ENCODE results near the gene TMPRSS3. TPM values are rescaled to one million over a fixed set of nuclear protein-coding genes. Genes with fewer than 3 reads are reported as not detected.

The TMPRSS3 gene
- polyA plus RNA-seq, 1 experiment: not detected

DNA sequence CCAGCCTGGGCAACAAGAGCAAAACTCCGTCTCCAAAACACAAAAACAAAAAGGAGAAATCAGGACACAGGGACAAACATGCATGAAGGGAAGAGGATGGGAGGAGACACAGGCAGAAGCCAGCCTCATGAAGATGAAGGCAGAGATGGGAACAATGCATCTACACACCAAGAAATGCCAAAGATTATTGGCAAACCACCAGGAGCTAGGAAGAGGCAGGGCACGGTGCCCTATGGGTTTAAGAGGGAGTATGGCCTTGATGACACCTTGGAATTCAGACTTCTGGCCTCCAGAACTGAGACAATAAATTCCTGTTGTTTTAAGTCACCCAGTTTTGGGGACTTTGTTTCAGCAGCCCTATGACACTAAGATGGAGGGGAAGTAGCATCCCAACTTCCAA, 5.2 kb downstream of the TMPRSS3 start:
- no peak overlapping the region for H3K4me3 ChIP-seq (ENCODE audit: low read depth, low read length)
- no peak overlapping the region for H3K27ac ChIP-seq (ENCODE audit: low read depth, low read length)
- TF ChIP-seq, protein P1, sequence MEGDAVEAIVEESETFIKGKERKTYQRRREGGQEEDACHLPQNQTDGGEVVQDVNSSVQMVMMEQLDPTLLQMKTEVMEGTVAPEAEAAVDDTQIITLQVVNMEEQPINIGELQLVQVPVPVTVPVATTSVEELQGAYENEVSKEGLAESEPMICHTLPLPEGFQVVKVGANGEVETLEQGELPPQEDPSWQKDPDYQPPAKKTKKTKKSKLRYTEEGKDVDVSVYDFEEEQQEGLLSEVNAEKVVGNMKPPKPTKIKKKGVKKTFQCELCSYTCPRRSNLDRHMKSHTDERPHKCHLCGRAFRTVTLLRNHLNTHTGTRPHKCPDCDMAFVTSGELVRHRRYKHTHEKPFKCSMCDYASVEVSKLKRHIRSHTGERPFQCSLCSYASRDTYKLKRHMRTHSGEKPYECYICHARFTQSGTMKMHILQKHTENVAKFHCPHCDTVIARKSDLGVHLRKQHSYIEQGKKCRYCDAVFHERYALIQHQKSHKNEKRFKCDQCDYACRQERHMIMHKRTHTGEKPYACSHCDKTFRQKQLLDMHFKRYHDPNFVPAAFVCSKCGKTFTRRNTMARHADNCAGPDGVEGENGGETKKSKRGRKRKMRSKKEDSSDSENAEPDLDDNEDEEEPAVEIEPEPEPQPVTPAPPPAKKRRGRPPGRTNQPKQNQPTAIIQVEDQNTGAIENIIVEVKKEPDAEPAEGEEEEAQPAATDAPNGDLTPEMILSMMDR (IDR thresholded peaks at IDR 0.05; ENCODE audit: low read depth, low read length): no peak
- no peak for DNase-seq (ENCODE audit: low read depth, low spot score)
- H3K27me3 ChIP-seq (ENCODE audit: control insufficient read depth, insufficient read depth, low read length): peaks cover 8% of the 10 kb centered on the region
- CTCF ChIA-PET: no interaction called here
- POLR2A ChIA-PET: no interaction called here
- H3K9me3 ChIP-seq (ENCODE audit: control insufficient read depth, insufficient read depth, low read length): no peaks in the 10 kb centered on the region; the same call in 1 of the 2 replicates

DNA sequence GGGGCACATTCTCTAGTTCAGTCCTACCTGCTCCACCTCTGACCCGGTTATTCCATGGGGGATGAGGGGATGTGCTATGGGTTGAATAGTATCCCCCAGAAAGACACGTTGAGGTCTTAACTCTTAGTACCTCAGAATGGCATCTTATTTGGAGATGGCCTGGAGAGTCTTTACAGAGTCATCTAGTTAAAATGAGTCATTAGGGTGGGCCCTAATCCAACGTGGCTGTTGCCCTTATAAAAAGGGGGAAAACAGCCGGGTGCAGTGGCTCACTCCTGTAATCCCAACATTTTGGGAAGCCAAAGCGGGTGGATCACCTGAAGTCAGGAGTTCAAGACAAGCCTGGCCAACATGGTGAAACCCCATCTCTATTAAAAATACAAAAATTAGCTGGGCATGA, 5.7 kb downstream of the TMPRSS3 start:
- POLR2A ChIA-PET: no interaction called here
- TF ChIP-seq, protein P1 (IDR thresholded peaks at IDR 0.05; ENCODE audit: low read depth, low read length): no peak
- no peak for DNase-seq (ENCODE audit: low read depth, low spot score)
- H3K4me3 ChIP-seq (ENCODE audit: low read depth, low read length): no peak overlapping the region
- H3K9me3 ChIP-seq (ENCODE audit: control insufficient read depth, insufficient read depth, low read length): no peaks in the 10 kb centered on the region; the same call in 1 of the 2 replicates
- H3K27me3 ChIP-seq (ENCODE audit: control insufficient read depth, insufficient read depth, low read length): peaks cover 8% of the 10 kb centered on the region
- CTCF ChIA-PET: no interaction called here
- H3K27ac ChIP-seq (ENCODE audit: low read depth, low read length): no peak overlapping the region

DNA sequence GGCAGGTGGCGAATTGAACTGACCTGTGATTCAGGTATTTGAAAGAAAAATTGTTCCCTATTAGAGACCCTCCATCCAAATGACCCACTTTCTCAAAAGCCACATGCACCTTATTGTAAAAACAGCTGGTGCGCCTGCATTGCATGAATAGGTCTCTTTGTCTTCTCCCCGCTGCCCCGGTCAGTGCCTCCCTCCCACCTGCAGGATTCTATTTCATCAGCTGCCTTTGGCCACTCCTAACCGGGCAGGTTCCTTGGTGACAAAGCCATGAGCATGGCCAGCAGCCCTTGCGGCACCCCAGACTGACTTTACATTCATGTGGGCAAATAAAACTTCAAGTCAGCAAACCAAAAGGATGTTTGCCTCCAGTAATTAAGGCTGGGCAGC, 6.4 kb downstream of the TMPRSS3 start:
- DNase-seq (ENCODE audit: low read depth, low spot score): no peak
- no peak overlapping the region for H3K4me3 ChIP-seq (ENCODE audit: low read depth, low read length)
- H3K9me3 ChIP-seq (ENCODE audit: control insufficient read depth, insufficient read depth, low read length): no peaks in the 10 kb centered on the region; the same call in 1 of the 2 replicates
- POLR2A ChIA-PET: no interaction called here
- TF ChIP-seq, protein P1 (IDR thresholded peaks at IDR 0.05; ENCODE audit: low read depth, low read length): no peak
- H3K27me3 ChIP-seq (ENCODE audit: control insufficient read depth, insufficient read depth, low read length): peaks cover 5% of the 10 kb centered on the region
- no peak overlapping the region for H3K27ac ChIP-seq (ENCODE audit: low read depth, low read length)
- CTCF ChIA-PET: no interaction called here

DNA sequence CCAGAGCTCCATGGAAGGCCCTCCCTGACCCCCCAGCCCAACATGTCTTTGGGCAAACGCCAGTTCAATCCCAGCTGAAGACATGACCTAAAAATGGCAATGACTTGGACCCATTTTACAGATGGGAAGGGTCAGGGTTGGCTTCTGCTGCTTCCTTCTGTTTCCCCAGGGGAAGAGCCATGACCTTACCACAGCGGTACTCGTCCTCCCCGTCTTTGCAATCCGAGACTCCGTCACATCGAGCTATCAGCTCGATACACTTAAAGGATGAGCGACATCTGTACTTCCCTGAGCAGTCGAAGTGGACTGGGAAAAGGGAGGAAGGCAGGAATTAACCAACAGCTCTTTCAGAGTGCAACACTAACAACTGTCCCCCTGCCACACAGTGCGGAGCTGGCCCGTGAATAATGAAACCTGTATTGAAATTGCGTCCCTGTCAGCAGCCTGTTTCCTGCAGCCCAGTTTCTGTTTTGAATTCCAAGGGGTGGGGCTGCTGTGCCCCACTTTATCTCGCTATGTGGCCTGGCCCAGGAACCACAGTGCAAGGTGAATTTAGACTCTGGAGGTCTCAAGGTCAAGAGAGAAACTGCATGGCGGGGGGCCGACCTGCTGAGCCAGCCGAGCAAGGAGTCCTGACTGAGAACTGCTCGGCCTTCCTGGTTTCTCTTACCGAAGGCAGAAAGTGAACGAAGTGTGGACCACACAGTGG, 7.0 kb downstream of the TMPRSS3 start:
- ChIA-PET CTCF (no interaction called here), POLR2A (no interaction called here)
- DNase-seq (ENCODE audit: low read depth, low spot score): no peak
- TF ChIP-seq, protein P1 (IDR thresholded peaks at IDR 0.05; ENCODE audit: low read depth, low read length): no peak
- H3K27me3 ChIP-seq (ENCODE audit: control insufficient read depth, insufficient read depth, low read length): peaks cover 5% of the 10 kb centered on the region
- H3K27ac ChIP-seq (ENCODE audit: low read depth, low read length): no peak overlapping the region
- no peaks in the 10 kb centered on the region; the same call in 1 of the 2 replicates for H3K9me3 ChIP-seq (ENCODE audit: control insufficient read depth, insufficient read depth, low read length)
- H3K4me3 ChIP-seq (ENCODE audit: low read depth, low read length): no peak overlapping the region

DNA sequence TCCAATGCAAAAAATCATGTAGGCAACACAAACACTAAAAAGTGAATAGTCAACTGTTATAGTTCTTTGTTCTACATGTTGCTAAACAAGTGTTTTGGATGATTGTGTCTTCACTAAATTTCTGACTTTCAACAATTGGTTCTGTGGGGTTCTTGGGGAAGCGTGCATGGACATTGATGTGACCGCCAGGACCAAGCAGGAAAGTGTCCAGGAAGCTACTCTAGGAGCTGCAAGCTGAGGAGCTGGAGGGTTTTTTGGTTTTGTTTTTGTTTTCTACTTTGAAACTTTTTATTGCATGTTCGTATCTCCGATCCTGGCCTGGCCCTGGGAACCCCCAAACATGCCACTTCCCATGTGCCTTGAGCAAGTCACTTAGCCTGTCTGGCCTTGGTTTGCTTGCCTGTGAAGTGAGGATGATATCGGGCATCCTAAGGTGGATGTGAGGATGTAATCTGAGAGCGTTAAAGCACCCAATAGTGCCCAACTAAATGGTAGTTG, 8.0 kb downstream of the TMPRSS3 start:
- Histone ChIP-seq H3K4me3 (ENCODE audit: low read depth, low read length) (no peak overlapping the region), H3K9me3 (ENCODE audit: control insufficient read depth, insufficient read depth, low read length) (no peaks in the 10 kb centered on the region; the same call in 1 of the 2 replicates), H3K27me3 (ENCODE audit: control insufficient read depth, insufficient read depth, low read length) (peaks cover 5% of the 10 kb centered on the region), H3K27ac (ENCODE audit: low read depth, low read length) (no peak overlapping the region)
- no peak for DNase-seq (ENCODE audit: low read depth, low spot score)
- ChIA-PET CTCF (interaction anchor here (0.6 kb wide), 1 partner anchor 229 kb away, joined by 6 read pairs; no protein-coding TSS in a partner anchor), POLR2A (no interaction called here)
- TF ChIP-seq, protein P1 (IDR thresholded peaks at IDR 0.05; ENCODE audit: low read depth, low read length): no peak
